H9 (cell line): ENCODE data around the gene MME. TPM values are rescaled to one million over a fixed set of nuclear protein-coding genes. Genes with fewer than 3 reads are reported as not detected.
A peak's percentile ranks its signal among the peaks of the same experiment; 100 is the strongest.

Experiments
- DNase-seq: peaks from one replicate; pipeline ENCODE4 v3.0.0-alpha.2; 2017
- H2AFZ ChIP-seq: one replicate; pipeline ENCODE4 v1.6.1; 2013; ENCODE audit warnings: mild to moderate bottlenecking, low read length, control low read depth, moderate library complexity
- H2AK5ac ChIP-seq: 2 replicates; pipeline ENCODE4 v1.6.1; 2013; ENCODE audit warnings: low read length, control low read depth, mixed read lengths; ENCODE audit not compliant: insufficient read length
- H2BK120ac ChIP-seq: one replicate; pipeline ENCODE4 v1.6.1; 2013; ENCODE audit warnings: low read depth, mild to moderate bottlenecking, low read length, control low read depth, inconsistent platforms; ENCODE audit not compliant: poor library complexity, severe bottlenecking
- H2BK12ac ChIP-seq: 2 replicates; pipeline ENCODE4 v1.6.1; 2013; ENCODE audit warnings: low read length, control low read depth, mixed read lengths, low read depth; ENCODE audit not compliant: insufficient read length
- H2BK15ac ChIP-seq: 2 replicates; pipeline ENCODE4 v1.6.1; 2013; ENCODE audit warnings: low read depth, low read length, control low read depth
- H2BK20ac ChIP-seq: one replicate; pipeline ENCODE4 v1.6.1; 2013; ENCODE audit warnings: low read depth, mild to moderate bottlenecking, low read length, control low read depth, inconsistent platforms; ENCODE audit not compliant: poor library complexity, severe bottlenecking
- H2BK5ac ChIP-seq: 2 replicates; pipeline ENCODE4 v1.6.1; 2013; ENCODE audit warnings: low read length, control low read depth, mixed read lengths; ENCODE audit not compliant: insufficient read length
- H3K14ac ChIP-seq: 2 replicates; pipeline ENCODE4 v1.6.1; 2013; ENCODE audit warnings: low read length, control low read depth; ENCODE audit not compliant: insufficient read depth
- H3K18ac ChIP-seq: 2 replicates; pipeline ENCODE4 v1.6.1; 2013; ENCODE audit warnings: low read depth, mild to moderate bottlenecking, mixed read lengths, low read length, control low read depth; ENCODE audit not compliant: insufficient read length
- H3K23ac ChIP-seq: 2 replicates; pipeline ENCODE4 v1.6.1; 2013; ENCODE audit warnings: low read length, control low read depth, mixed read lengths, low read depth; ENCODE audit not compliant: insufficient read length
- H3K23me2 ChIP-seq: 2 replicates; pipeline ENCODE4 v1.6.1; 2013; ENCODE audit warnings: low read depth, mild to moderate bottlenecking, mixed read lengths, low read length, control low read depth; ENCODE audit not compliant: insufficient read length, poor library complexity, severe bottlenecking
- H3K27ac ChIP-seq: 2 replicates; pipeline ENCODE4 v1.5.1; 2013; ENCODE audit warnings: low read length, control low read depth, mixed read lengths, low read depth; ENCODE audit not compliant: insufficient read length
- H3K27me3 ChIP-seq: 2 replicates; pipeline ENCODE4 v1.6.1; 2013; ENCODE audit warnings: low read length, control low read depth, inconsistent platforms; ENCODE audit not compliant: insufficient read depth
- H3K4ac ChIP-seq: 2 replicates; pipeline ENCODE4 v1.6.1; 2013; ENCODE audit warnings: low read depth, mild to moderate bottlenecking, control low read depth, inconsistent platforms, low read length, moderate library complexity
- H3K4me1 ChIP-seq: 2 replicates; pipeline ENCODE4 v1.6.1; 2013; ENCODE audit warnings: low read length, control low read depth, inconsistent platforms; ENCODE audit not compliant: insufficient read depth
- H3K4me2 ChIP-seq: 2 replicates; pipeline ENCODE4 v1.6.1; 2013; ENCODE audit warnings: low read length, control low read depth, mixed read lengths; ENCODE audit not compliant: insufficient read length, insufficient read depth
- H3K56ac ChIP-seq: 2 replicates; pipeline ENCODE4 v1.6.1; 2013; ENCODE audit warnings: low read depth, mild to moderate bottlenecking, mixed read lengths, low read length, control low read depth; ENCODE audit not compliant: insufficient read length
- H3K79me1 ChIP-seq: 2 replicates; pipeline ENCODE4 v1.6.1; 2013; ENCODE audit warnings: low read depth, mild to moderate bottlenecking, moderate library complexity, low read length, control low read depth, inconsistent platforms; ENCODE audit not compliant: insufficient read depth, poor library complexity, severe bottlenecking
- H3K79me2 ChIP-seq: 2 replicates; pipeline ENCODE4 v1.6.1; 2013; ENCODE audit warnings: low read length, control low read depth, inconsistent platforms; ENCODE audit not compliant: insufficient read depth
- H3K9ac ChIP-seq: 2 replicates; pipeline ENCODE4 v1.6.1; 2013; ENCODE audit warnings: low read length, control low read depth, mixed read lengths; ENCODE audit not compliant: insufficient read length; ENCODE audit errors: extremely low read depth
- H3K9me3 ChIP-seq: one replicate; pipeline ENCODE4 v1.6.1; 2013; ENCODE audit warnings: low read depth, low read length, inconsistent platforms; ENCODE audit not compliant: control insufficient read depth
- H3T11ph ChIP-seq: one replicate; pipeline ENCODE4 v1.6.1; 2013; ENCODE audit warnings: mild to moderate bottlenecking, low read length, control low read depth, inconsistent platforms
- H4K20me1 ChIP-seq: one replicate; pipeline ENCODE4 v1.6.1; 2013; ENCODE audit not compliant: control insufficient read depth, insufficient read length, insufficient read depth
- H4K5ac ChIP-seq: 2 replicates; pipeline ENCODE4 v1.6.1; 2013; ENCODE audit warnings: low read depth, mild to moderate bottlenecking, mixed read lengths, low read length, control low read depth; ENCODE audit not compliant: insufficient read length
- H4K8ac ChIP-seq: replicated peaks from 2 replicates; pipeline ENCODE4 v1.6.1; 2013; ENCODE audit warnings: low read length, control low read depth, mixed read lengths, low read depth; ENCODE audit not compliant: insufficient read length
- H4K91ac ChIP-seq: 2 replicates; pipeline ENCODE4 v1.6.1; 2013; ENCODE audit warnings: low read depth, mild to moderate bottlenecking, moderate library complexity, mixed read lengths, low read length, control low read depth; ENCODE audit not compliant: insufficient read length
- H3K27ac Mint-ChIP-seq, 3 experiments: 2 replicates in 2 of 3; 3 replicates in 1 of 3; pipeline ENCODE4 v1.8.0; 2020 to 2021; ENCODE audit warnings: mixed read lengths in 3 of 3, mild to moderate bottlenecking in 1 of 3, moderate library complexity in 1 of 3
- H3K27me3 Mint-ChIP-seq: 2 replicates; pipeline ENCODE4 v1.8.0; 2021; ENCODE audit warnings: low read depth, mild to moderate bottlenecking, moderate library complexity, mixed read lengths
- H3K36me3 Mint-ChIP-seq, 3 experiments: 2 replicates in 2 of 3; 3 replicates in 1 of 3; pipeline ENCODE4 v1.8.0; 2020 to 2021; ENCODE audit warnings: low read depth in 3 of 3, mixed read lengths in 3 of 3; ENCODE audit not compliant: insufficient read depth in 1 of 3
- H3K4me1 Mint-ChIP-seq, 2 experiments: 2 replicates each; pipeline ENCODE4 v1.8.0; 2020; ENCODE audit warnings: mixed read lengths in 2 of 2
- H3K4me3 Mint-ChIP-seq, 2 experiments: 2 replicates in 1 of 2; 3 replicates in 1 of 2; pipeline ENCODE4 v1.8.0; 2020 to 2021; ENCODE audit warnings: mild to moderate bottlenecking in 2 of 2, mixed read lengths in 2 of 2, moderate library complexity in 1 of 2
- H3K9me3 Mint-ChIP-seq, 2 experiments: 2 replicates in 1 of 2; 3 replicates in 1 of 2; pipeline ENCODE4 v1.8.0; 2020; ENCODE audit warnings: mild to moderate bottlenecking in 2 of 2, mixed read lengths in 2 of 2, moderate library complexity in 1 of 2
- WGBS: extraction: QIAGEN DNeasy Blood & Tissue Kit; methylation state at CpG from one replicate; pipeline ENCODE4 v1.1.7; 2013; ENCODE audit warnings: missing lambda C conversion rate, low lambda C conversion rate, mixed read lengths; ENCODE audit not compliant: insufficient read length; ENCODE audit errors: extremely low coverage; 5-methylcytosine and 5-hydroxymethylcytosine counted together
- total RNA-seq: library from RNA; stranded (reverse); gene quantifications from 2 replicates; pipeline ENCODE4 v1.2.1, GENCODE V29; 2021
- TF ChIP-seq, protein P1 (sequence below): fragments of 200-600 bp; sonication (generic); conservative IDR thresholded peaks from 3 replicates; pipeline ENCODE4 v1.8.0; 2021; ENCODE audit warnings: antibody characterized with exemption, mild to moderate bottlenecking

Gene MME
- total RNA-seq, 1 experiment from 2014 or later, result 16.4 TPM

DNA sequence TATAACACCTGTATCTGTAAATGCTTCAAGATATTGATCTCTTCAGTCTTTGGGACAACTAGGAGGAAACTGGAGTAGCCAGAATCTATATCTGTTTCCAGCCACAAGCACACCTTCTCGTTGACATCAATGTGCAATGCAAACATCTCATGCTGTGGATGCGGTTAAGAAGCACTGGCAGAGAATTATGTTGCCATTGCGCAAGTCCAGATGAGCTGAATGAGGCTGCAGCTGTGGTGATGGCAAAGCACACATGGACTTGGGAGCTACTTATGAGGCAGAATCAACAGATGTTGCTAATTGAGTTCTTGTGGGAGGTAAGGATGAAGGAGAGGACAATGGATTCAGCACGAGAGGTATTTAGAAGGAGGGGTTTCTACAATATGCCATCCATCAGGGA lies 122.5 kb downstream of the MME start:
- Histone ChIP-seq H3K18ac (no peak overlapping the region), H3K23ac (no peak overlapping the region), H3K27ac (no peak overlapping the region), H3K23me2 (no peaks in the 10 kb centered on the region), H2BK15ac (no peak overlapping the region), H3K27me3 (no peaks in the 10 kb centered on the region; the same call in 1 of the 2 replicates), H2BK20ac (no peak overlapping the region), H2AK5ac (no peak overlapping the region), H3T11ph (no peak overlapping the region), H3K79me2 (no peaks in the 10 kb centered on the region), H4K5ac (no peak overlapping the region), H2BK5ac (no peak overlapping the region), H4K20me1 (no peaks in the 10 kb centered on the region), H3K9ac (no peak overlapping the region), H3K9me3 (no peaks in the 10 kb centered on the region), H3K4me1 (no peaks in the 10 kb centered on the region), H3K56ac (peak overlapping the region; percentile 85), H4K91ac (no peak overlapping the region), H2BK120ac (no peak overlapping the region), H2BK12ac (no peak overlapping the region), H3K4me2 (no peak overlapping the region), H2AFZ (no peak overlapping the region), H3K79me1 (no peaks in the 10 kb centered on the region), H3K4ac (no peak overlapping the region), H3K14ac (no peak overlapping the region), H4K8ac (no peak overlapping the region)
- Mint-ChIP-seq H3K4me3 (no peak overlapping the region), H3K9me3 (no peaks in the 10 kb centered on the region), H3K4me1 (no peaks in the 10 kb centered on the region), H3K36me3 (peaks cover 0 to 3% (median 0%) of the 10 kb centered on the region in 3 experiments; a peak in 1 of 7 replicates), H3K27ac (no peak overlapping the region; a peak in 1 of 7 replicates), H3K27me3 (no peaks in the 10 kb centered on the region)
- no CpG with 5 or more reads among the region's 4 CpGs for WGBS
- TF ChIP-seq, protein P1, sequence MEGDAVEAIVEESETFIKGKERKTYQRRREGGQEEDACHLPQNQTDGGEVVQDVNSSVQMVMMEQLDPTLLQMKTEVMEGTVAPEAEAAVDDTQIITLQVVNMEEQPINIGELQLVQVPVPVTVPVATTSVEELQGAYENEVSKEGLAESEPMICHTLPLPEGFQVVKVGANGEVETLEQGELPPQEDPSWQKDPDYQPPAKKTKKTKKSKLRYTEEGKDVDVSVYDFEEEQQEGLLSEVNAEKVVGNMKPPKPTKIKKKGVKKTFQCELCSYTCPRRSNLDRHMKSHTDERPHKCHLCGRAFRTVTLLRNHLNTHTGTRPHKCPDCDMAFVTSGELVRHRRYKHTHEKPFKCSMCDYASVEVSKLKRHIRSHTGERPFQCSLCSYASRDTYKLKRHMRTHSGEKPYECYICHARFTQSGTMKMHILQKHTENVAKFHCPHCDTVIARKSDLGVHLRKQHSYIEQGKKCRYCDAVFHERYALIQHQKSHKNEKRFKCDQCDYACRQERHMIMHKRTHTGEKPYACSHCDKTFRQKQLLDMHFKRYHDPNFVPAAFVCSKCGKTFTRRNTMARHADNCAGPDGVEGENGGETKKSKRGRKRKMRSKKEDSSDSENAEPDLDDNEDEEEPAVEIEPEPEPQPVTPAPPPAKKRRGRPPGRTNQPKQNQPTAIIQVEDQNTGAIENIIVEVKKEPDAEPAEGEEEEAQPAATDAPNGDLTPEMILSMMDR, result no peak
- no peak for DNase-seq
